LNCAP (cell line): ENCODE measurements around the gene UTS2.

ENCODE experiments used
- CTCF ChIP-seq: fragments of 450-650 bp; IDR thresholded peaks from 2 replicates; pipeline ENCODE4 v1.5.1; 2017; ENCODE audit warnings: mild to moderate bottlenecking

Gene UTS2

DNA sequence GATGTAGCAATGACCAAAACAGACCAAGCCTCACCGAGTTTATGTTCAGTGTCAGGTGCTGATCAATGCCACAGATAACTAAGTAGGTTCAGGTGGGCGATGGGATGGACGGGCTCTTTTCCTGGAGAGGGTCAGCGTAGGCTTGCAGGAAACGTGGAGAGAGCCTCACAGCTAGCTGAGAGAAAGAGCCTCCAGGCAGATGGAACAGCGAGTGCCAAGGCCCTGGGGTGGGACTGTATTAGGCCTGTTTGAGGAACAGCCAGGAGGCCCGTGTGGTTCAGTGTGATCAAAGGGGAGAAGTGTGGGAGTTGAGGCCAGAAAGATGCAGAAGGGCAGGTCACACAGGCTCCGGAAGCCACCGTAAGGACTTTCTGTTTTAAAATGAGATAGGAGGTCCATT is 7.3 kb upstream of the UTS2 start:
- TF ChIP-seq CTCF, result no peak

DNA sequence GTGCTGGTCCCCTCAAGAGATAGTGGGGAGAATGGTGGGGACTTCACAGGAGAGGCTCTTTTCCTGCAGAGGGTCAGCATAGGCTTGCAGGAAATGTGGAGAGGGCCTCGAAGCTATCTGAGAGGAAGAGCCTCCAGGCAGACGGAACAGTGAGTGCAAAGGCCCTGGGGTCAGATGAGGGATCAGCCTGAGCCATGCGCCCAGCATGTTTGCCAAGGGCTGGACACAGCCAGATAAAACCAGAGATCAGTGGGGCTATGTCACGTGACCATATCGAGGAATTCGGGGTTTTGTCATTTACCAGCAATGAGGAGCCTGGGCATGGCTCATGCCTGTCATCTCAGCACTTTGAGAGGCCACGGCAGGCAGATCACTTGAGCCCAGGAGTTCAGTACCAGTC is 6.5 kb upstream of the UTS2 start:
- TF ChIP-seq CTCF, result no peak

DNA sequence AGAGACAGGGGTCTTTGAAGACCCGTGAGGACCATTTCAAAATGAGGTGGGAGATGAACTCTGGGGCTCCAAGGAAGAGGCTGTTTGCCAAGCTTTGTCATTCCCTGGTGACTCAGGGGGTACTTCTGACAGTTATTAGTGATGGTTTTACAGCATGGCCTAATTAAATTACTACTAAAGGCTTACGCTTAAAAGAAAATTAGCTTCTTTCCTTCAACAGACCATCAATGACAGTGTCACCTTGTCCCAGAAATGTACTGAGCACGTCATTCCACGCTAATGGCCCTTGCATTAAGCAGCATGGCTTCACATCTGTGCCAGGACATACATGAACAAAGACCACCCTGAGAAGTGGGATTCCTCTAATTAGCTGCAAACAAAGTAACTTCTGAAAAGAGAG is 5.1 kb upstream of the UTS2 start:
- no peak for TF ChIP-seq CTCF

- TF ChIP-seq CTCF, result no peak
Measured at GRCh38 chr1:7857000-7857399, 4.1 kb upstream of the UTS2 start.

DNA sequence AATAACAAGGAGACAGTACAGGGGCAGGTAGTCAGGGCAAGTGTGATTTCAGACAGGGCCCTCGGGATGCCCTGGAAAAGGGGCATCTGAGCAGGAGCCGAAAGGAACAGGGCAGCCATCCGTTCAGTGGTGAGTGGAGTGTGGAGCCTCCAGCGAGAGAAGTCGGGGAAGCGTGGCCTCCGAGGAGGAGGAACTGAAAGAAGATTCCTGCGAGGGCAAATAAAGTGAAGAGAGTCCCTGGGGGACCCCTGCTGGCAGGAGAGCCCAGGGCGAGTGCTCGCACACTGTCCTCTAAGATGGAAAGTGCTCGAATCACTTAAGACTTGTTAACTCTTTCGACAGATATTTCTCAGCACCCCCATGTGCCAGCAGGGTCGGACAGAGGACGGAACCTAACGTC is 3.5 kb upstream of the UTS2 start:
- no peak for TF ChIP-seq CTCF

GRCh38 chr1:7853684-7854026 is 790 bp upstream of the UTS2 start:
- no peak for TF ChIP-seq CTCF

DNA sequence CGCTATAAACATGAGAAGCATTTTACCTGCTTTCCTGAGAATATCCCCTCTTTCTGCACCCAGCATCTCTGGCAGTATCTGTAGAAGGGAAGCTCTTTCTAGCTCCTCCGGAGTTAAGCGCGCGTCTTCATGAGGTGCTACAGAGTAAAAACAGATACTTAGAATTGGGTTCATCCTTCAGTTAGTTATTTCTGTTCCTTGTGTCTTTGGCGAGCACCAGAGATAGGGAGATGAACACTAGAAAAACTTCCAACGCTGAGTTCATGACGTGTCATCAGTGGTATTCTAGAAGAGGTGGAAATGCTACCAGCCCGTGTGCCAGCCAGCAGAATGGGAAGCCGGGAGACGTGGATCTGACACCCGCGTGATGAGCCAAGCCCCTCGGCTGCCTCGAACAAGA is 2.1 kb downstream of the UTS2 start:
- TF ChIP-seq CTCF, result no peak

DNA sequence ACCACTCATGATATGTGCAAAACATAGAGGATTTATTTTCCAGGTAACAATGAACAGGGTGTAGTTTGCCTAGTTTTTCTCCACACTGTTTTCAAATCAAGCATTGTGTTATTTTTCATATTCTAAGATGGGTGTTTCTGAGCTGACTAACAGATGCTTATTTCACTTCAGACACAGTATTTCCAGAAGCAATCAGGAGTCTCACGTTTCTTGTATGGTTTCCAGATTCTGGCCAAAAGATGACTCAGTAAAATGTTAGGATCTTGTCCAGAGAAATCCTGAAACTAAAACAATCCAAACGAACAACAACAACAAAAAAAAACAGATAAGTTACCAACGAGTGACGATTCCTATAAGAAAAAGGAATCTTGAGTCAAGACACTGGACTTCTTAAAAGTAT is 5.3 kb downstream of the UTS2 start:
- no peak for TF ChIP-seq CTCF
